Upper lobe of right lung (tissue), 1 donor: ENCODE data around the gene ACTRT2. TPM values are rescaled to one million over a fixed set of nuclear protein-coding genes. Genes with fewer than 3 reads are reported as not detected.

Source experiments
- ATAC-seq: fragments of 200-7000 bp; cut with Tn5 transposase; one replicate; pipeline ENCODE4 v1.9.1; 2020; ENCODE audit warnings: mild to moderate bottlenecking, moderate library complexity
- DNase-seq: peaks from one replicate; pipeline ENCODE4 v3.0.0-alpha.2; 2020
- H3K27ac ChIP-seq: fragments of 200-600 bp; one replicate; pipeline ENCODE4 v1.8.0; 2022
- H3K27me3 ChIP-seq: fragments of 200-600 bp; one replicate; pipeline ENCODE4 v1.8.0; 2022; ENCODE audit warnings: mild to moderate bottlenecking
- H3K36me3 ChIP-seq: fragments of 200-600 bp; one replicate; pipeline ENCODE4 v1.8.0; 2022
- H3K4me1 ChIP-seq: fragments of 200-600 bp; one replicate; pipeline ENCODE4 v1.8.0; 2022
- H3K4me3 ChIP-seq: fragments of 200-600 bp; one replicate; pipeline ENCODE4 v1.8.0; 2022; ENCODE audit warnings: mild to moderate bottlenecking
- H3K9me3 ChIP-seq: fragments of 200-600 bp; one replicate; pipeline ENCODE4 v1.8.0; 2022
- intact Hi-C: fragments of 100-400 bp; cut with DNase I; formaldehyde crosslinking; loops from one replicate; pipeline ENCODE4 v1.11.0; 2022
- total RNA-seq: library from RNA; stranded (reverse); fragmentation: NEBNext Ultra II Directional; extraction: Animal tissue kit (Norgen Biotek cat#: 25700); gene quantifications from one replicate; pipeline ENCODE4 v1.2.1, GENCODE V29; 2021
- TF ChIP-seq, protein P1 (sequence below): fragments of 200-600 bp; IDR thresholded peaks from one replicate; pipeline ENCODE4 v1.8.0; 2022; ENCODE audit warnings: antibody characterized with exemption
- donor health status: DM: no; HTN: yes; CAD: no; lungs with severe emphysema.

ACTRT2 gene
- total RNA-seq, 1 donor from 2014 or later: not detected

- TF ChIP-seq, protein P1, sequence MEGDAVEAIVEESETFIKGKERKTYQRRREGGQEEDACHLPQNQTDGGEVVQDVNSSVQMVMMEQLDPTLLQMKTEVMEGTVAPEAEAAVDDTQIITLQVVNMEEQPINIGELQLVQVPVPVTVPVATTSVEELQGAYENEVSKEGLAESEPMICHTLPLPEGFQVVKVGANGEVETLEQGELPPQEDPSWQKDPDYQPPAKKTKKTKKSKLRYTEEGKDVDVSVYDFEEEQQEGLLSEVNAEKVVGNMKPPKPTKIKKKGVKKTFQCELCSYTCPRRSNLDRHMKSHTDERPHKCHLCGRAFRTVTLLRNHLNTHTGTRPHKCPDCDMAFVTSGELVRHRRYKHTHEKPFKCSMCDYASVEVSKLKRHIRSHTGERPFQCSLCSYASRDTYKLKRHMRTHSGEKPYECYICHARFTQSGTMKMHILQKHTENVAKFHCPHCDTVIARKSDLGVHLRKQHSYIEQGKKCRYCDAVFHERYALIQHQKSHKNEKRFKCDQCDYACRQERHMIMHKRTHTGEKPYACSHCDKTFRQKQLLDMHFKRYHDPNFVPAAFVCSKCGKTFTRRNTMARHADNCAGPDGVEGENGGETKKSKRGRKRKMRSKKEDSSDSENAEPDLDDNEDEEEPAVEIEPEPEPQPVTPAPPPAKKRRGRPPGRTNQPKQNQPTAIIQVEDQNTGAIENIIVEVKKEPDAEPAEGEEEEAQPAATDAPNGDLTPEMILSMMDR: no peak
- DNase-seq (no peak), ATAC-seq (no peak)
- H3K4me1 ChIP-seq: no peaks in the 10 kb centered on the region
- no peaks in the 10 kb centered on the region for H3K36me3 ChIP-seq
- no peak overlapping the region for H3K4me3 ChIP-seq
- H3K27ac ChIP-seq: no peak overlapping the region
- peaks cover 38% of the 10 kb centered on the region for H3K27me3 ChIP-seq
- no peaks in the 10 kb centered on the region for H3K9me3 ChIP-seq
- intact Hi-C loops: no loop called here
These were observed 12.2 kb upstream of the ACTRT2 start for GRCh38 chr1:3009021-3009420.

- H3K36me3 ChIP-seq: no peaks in the 10 kb centered on the region
- H3K4me1 ChIP-seq: no peaks in the 10 kb centered on the region
- TF ChIP-seq, protein P1: no peak
- intact Hi-C loops: no loop called here
- no peak for DNase-seq
- no peak for ATAC-seq
- H3K27me3 ChIP-seq: peaks cover 39% of the 10 kb centered on the region
- H3K27ac ChIP-seq: no peak overlapping the region
- H3K9me3 ChIP-seq: no peaks in the 10 kb centered on the region
- H3K4me3 ChIP-seq: no peak overlapping the region
These were observed 11.7 kb upstream of the ACTRT2 start for GRCh38 chr1:3009556-3009955.

DNA sequence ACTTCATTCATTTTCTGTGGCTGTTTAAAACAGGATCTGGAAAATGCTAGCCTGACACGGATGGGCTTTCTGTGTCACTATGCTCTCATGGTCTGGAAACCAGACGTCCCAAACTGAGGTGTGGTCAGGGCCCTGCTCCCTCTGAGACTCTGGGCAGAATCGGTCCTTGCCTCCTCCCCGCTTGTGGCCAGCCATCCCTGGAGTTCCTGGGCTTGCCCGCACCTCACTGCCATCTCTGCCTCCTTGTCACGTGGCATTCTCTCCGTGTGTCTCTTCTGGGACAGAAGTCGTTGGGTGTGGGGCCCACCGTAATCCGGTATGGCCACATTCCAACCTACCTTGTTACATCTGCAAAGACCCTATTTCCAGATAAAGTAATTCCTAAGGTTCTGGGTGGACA, 10.1 kb upstream of the ACTRT2 start:
- Histone ChIP-seq H3K27me3 (peaks cover 39% of the 10 kb centered on the region), H3K27ac (no peak overlapping the region), H3K4me1 (no peaks in the 10 kb centered on the region), H3K4me3 (no peak overlapping the region), H3K9me3 (no peaks in the 10 kb centered on the region), H3K36me3 (no peaks in the 10 kb centered on the region)
- no peak for DNase-seq
- ATAC-seq: no peak
- TF ChIP-seq, protein P1: no peak
- intact Hi-C loops: loop anchor here (5.0 kb wide), 1 partner anchor 401 kb away; no protein-coding TSS in a partner anchor

DNA sequence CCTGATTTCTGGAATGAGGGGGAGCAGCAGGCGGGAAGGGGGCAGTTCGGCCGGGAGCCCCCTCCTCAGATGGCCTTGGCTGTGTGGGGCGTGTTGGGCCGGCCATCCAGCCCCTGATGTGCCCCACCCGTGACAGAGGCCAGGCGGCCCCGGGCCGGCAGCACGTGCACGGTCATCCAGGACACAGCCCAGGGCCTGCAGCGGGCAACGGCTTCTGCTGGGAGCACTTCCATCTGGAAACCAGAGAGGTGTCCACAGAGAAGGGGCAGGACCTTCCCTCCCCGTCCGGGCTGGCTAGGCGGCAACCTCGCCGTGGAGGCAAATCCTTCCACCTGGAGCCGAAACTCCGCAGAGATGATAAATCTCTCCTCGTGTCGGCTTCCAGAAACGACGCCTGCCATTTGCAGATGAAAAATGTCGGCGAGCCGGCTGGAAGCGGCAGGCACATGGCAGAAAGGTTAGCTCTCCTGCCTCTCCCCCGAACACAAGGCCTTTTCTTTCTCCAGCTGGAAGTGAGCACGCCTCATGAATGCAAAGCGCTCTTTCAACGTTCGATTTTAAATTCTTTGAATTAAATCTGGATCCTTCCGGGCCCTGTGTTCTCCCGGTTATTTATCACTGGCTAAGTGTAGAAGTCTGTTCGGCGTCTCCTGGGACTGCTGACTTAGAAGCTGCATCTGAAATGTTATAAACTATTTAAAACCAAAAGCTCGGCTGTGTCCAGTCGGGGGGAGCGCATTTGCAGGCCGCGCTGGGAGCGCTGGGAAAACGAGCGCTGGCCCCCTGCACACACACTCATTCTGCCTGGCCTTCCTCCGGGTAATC, 9.4 kb upstream of the ACTRT2 start:
- intact Hi-C loops: loop anchor here (5.0 kb wide), 1 partner anchor 400 kb away; no protein-coding TSS in a partner anchor
- Histone ChIP-seq H3K36me3 (no peaks in the 10 kb centered on the region), H3K27me3 (peaks cover 39% of the 10 kb centered on the region), H3K27ac (no peak overlapping the region), H3K4me1 (no peaks in the 10 kb centered on the region), H3K9me3 (no peaks in the 10 kb centered on the region), H3K4me3 (no peak overlapping the region)
- ATAC-seq (peak; percentile 6), DNase-seq (peak; percentile 46)
- TF ChIP-seq, protein P1: no peak

DNA sequence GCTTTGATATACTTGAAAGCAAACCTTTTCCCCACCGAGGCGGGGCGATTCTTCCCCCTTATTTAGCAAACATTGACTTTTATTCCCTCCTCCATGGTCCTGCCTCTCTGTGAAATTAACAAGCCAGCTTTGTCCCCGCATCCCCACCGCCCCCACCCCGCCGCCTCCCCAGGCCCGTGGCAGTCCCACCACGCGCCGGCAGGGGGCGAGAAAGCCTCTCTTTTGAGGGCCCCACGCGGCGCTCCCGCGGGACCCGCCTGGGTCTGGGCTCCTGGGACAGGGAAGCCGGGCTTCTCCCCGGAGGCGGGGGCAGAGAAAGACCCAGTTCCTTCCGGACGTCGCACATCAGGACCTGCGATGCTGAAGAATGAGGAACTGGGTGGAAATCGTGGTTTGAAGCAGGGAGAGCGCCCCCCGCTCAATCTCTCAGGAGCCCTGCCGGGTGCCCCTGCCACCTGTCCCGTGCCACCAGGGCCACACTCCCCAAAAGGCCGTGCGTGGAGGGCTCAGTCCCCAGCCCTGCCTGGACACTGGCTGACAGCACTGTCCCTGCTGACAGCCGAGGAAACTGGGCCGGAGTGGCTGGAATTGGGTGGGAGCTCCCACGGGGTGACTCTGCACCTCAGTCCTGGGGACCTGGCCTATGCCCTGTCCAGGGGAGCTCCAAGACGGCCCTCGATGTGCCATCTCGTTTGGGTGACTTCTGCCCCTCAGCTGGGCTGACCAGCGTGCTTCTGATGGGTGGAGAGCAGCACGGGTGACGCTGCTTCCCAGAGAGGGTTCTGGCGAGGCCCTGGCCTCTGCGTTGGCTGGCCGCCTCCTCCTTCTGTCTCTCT, 8.6 kb upstream of the ACTRT2 start:
- ATAC-seq: peak; percentile 82
- no peaks in the 10 kb centered on the region for H3K4me1 ChIP-seq
- H3K36me3 ChIP-seq: no peaks in the 10 kb centered on the region

More for the DNA sequence above, 8.6 kb upstream of the ACTRT2 start:
- no peak overlapping the region for H3K4me3 ChIP-seq
- DNase-seq: peak; percentile 79
- H3K27me3 ChIP-seq: peaks cover 43% of the 10 kb centered on the region
- no peak overlapping the region for H3K27ac ChIP-seq
- TF ChIP-seq, protein P1: peak; percentile 80
- H3K9me3 ChIP-seq: no peaks in the 10 kb centered on the region
- intact Hi-C loops: loop anchor here (5.0 kb wide), 1 partner anchor 400 kb away; no protein-coding TSS in a partner anchor
